ENCODE data around the gene PGP. TPM values are rescaled to one million over a fixed set of nuclear protein-coding genes. Genes with fewer than 3 reads are reported as not detected.

Gene PGP
- polyA plus RNA-seq, 3 donors from 2014 or later = 10.4 to 18.4 (median 17.7) TPM

DNA sequence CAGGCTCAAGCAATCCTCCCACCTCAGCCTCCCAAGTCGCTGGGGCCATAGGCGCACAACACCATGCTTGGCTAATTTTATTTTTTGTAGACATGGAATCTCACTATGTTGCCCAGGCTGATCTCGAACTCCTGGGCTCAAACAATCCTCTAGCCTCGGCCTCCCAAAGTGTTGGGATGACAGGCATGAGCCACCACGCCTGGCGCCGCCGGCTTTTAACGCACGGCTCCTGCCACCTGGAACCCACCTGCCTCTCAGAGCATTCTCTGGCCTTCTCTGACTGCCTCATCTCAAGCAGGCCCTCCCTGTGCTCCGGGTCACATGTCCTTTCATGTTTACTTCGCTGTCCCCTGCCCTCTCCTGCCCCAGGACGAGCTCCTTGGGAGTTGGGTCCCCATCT lies 28.6 kb downstream of the PGP start:
- Mint-ChIP-seq H3K27me3 (ENCODE audit: low read depth in 3 of 3) (peaks cover 0 to 1% (median 0%) of the 10 kb centered on the region in 3 donors), H3K27ac (no peak overlapping the region), H3K4me1 (peaks cover 0 to 4% of the 10 kb centered on the region in 2 donors), H3K36me3 (no peaks in the 10 kb centered on the region), H3K9me3 (no peaks in the 10 kb centered on the region), H3K4me3 (no peak overlapping the region)
- no peak for DNase-seq

DNA sequence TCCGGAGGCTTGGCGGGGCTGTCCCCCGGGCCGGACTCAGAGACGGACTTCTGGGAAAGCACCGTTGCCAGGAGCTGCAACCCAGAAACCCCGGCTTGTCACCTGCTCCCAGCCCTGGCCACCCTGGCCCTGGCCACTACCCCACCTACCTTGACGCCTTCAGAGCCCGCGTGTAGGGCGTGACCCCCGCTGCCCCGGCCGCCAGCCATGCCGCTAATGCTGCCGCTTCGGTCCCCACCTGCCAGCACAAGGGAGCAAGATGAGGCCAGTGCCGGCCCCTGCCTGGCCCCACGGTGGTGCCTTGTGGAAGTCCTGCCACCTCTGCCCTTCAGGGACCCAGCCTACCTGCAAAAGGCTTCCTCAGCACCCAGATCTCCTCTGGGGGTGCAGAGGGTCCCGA lies 29.7 kb downstream of the PGP start:
- Mint-ChIP-seq H3K9me3 (no peaks in the 10 kb centered on the region), H3K4me1 (peaks cover 0 to 4% of the 10 kb centered on the region in 2 donors), H3K4me3 (no peak overlapping the region), H3K36me3 (no peaks in the 10 kb centered on the region), H3K27ac (no peak overlapping the region), H3K27me3 (ENCODE audit: low read depth in 3 of 3) (peaks cover 0 to 1% (median 0%) of the 10 kb centered on the region in 3 donors)
- no peak for DNase-seq

DNA sequence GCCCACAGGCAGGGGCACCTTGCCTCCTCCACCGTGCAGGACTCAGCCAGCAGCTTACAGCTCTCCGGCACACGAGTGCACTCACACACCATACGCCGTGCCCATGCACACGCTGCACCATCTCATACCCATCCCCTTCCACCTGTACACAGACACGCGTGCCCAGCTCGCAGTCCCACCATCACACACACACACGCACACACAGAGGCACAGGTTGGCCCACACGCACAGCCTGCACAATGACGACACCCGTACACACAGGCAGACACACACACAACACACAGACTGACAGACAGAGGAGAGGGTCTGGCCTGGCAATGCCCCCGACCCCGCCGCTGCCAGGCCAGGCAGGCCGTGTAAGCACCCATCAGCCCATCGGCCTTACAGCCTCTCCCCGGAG lies 30.3 kb downstream of the PGP start:
- peaks cover 0 to 1% (median 0%) of the 10 kb centered on the region in 3 donors for H3K27me3 Mint-ChIP-seq (ENCODE audit: low read depth in 3 of 3)
- DNase-seq = no peak
- no peaks in the 10 kb centered on the region for H3K9me3 Mint-ChIP-seq
- H3K27ac Mint-ChIP-seq = no peak overlapping the region
- no peak overlapping the region for H3K4me3 Mint-ChIP-seq
- no peaks in the 10 kb centered on the region for H3K36me3 Mint-ChIP-seq
- peaks cover 0 to 4% of the 10 kb centered on the region in 2 donors for H3K4me1 Mint-ChIP-seq

GRCh38 chr16:2183671-2184070 lies 31.0 kb downstream of the PGP start:
- Mint-ChIP-seq H3K27ac (no peak overlapping the region), H3K36me3 (no peaks in the 10 kb centered on the region), H3K27me3 (ENCODE audit: low read depth in 3 of 3) (peaks cover 0 to 1% (median 0%) of the 10 kb centered on the region in 3 donors), H3K9me3 (no peaks in the 10 kb centered on the region), H3K4me1 (peaks cover 0 to 4% of the 10 kb centered on the region in 2 donors), H3K4me3 (no peak overlapping the region)
- DNase-seq = no peak

GRCh38 chr16:2181952-2182351 lies 32.7 kb downstream of the PGP start:
- Mint-ChIP-seq H3K27ac (no peak overlapping the region), H3K27me3 (ENCODE audit: low read depth in 3 of 3) (peaks cover 0 to 1% (median 0%) of the 10 kb centered on the region in 3 donors), H3K4me1 (peaks cover 0 to 4% of the 10 kb centered on the region in 2 donors), H3K4me3 (no peak overlapping the region), H3K36me3 (no peaks in the 10 kb centered on the region), H3K9me3 (no peaks in the 10 kb centered on the region)
- DNase-seq = no peak

DNA sequence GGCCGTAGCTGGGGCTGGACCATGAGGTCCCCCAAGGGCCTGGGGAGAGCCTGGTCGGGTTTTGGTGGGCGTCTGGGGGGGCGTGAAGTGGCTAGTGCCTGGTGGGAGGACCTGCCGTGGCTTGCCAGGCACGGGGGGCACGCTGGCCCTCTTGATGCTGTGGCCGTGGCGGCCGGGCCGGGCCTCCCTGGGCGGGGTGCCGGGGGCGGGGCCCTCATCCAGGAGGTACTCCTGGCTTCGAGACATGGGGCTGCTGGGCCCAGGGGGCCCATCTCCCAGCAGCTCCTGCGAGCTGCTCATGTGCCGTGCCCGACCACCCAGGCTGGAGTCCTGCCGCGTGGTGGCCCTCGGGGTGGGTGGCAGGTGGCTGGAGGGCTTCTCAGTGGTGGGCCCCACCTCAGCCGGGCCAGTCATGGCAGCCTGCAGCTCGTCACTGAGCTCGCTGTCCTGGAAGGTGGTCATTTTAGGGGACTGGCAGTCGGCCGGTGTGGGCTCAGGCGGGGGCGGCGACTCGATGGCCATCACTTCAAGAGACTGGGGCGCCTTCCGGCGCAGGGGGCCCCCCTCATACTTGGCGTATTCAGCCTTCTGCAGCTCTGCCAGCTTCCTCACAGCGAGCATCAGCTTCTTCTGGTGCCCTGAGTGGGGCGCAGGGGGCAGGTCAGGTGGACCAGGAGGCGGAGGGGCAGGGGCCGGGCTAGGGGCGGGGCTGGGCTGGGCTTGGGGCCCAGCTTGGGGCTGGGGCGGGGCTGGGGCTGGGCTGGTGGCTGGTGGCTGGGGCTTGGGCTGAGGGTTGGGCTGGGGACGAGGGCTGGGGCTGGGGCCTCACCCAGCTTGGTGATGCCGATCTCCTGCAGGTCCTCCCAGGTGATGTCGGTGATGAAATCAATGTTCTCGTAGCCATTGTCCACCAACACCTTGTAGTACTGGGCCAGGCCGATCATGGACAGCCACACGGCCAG lies 33.4 kb downstream of the PGP start:
- no peak overlapping the region for H3K4me3 Mint-ChIP-seq
- no peaks in the 10 kb centered on the region for H3K9me3 Mint-ChIP-seq
- H3K27me3 Mint-ChIP-seq (ENCODE audit: low read depth in 3 of 3) = peaks cover 0 to 1% (median 0%) of the 10 kb centered on the region in 3 donors
- no peak overlapping the region for H3K27ac Mint-ChIP-seq
- no peaks in the 10 kb centered on the region for H3K36me3 Mint-ChIP-seq
- DNase-seq = no peak
- H3K4me1 Mint-ChIP-seq = peaks cover 0 to 4% of the 10 kb centered on the region in 2 donors

DNA sequence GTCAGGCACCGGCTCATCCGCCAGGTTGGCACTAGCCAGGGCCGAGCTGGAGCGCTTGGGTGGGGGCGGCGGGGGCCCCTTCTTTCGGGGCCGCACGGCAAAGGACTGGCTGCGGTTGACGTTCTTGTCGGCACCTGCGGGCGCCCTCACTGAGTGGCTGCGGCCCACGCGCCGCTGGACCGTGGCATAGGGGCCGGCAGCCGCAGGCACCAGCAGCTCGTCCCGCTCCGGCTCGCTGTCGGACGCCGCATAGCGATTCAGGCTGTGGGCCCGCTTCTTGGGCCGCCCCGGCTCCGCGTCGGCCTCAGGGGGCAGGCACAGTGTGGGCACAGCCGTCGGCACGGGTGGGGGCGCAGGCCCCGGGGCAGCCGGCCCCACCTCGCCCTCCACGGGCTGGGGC lies 34.2 kb downstream of the PGP start:
- Mint-ChIP-seq H3K27me3 (ENCODE audit: low read depth in 3 of 3) (peaks cover 0 to 1% (median 0%) of the 10 kb centered on the region in 3 donors), H3K4me3 (no peak overlapping the region), H3K36me3 (no peaks in the 10 kb centered on the region), H3K4me1 (peaks cover 0 to 4% of the 10 kb centered on the region in 2 donors), H3K9me3 (no peaks in the 10 kb centered on the region), H3K27ac (no peak overlapping the region)
- DNase-seq = no peak

GRCh38 chr16:2179576-2179975 lies 35.1 kb downstream of the PGP start:
- Mint-ChIP-seq H3K27ac (no peak overlapping the region), H3K4me3 (no peak overlapping the region)

DNA sequence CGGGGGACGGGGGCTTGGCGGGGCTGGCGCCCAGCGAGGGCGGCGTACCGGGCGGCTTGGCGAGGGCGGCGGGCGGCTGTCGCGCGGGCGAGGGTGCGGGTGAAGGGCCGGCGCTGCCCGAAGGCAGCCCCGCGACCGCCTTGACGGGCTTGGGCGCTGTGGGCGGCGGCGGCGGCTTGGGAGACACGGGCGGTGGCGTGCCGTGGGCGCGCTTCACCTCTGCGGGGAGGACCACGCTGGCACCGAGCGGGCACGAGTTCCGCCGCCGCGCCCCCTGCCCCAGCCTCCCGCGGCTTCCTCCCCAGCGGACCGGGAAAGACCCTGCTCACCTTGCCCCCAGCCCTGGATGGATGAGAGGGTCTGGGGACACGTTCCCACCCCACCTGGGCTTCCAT lies 35.5 kb downstream of the PGP start:
- Mint-ChIP-seq H3K36me3 (no peaks in the 10 kb centered on the region), H3K27ac (no peak overlapping the region), H3K27me3 (ENCODE audit: low read depth in 3 of 3) (peaks cover 0 to 1% (median 0%) of the 10 kb centered on the region in 3 donors), H3K4me3 (no peak overlapping the region), H3K9me3 (no peaks in the 10 kb centered on the region), H3K4me1 (peaks cover 0 to 4% of the 10 kb centered on the region in 2 donors)
- no peak for DNase-seq

More at GRCh38 chr16:2179576-2179975, 35.1 kb downstream of the PGP start:
- DNase-seq = no peak
- Mint-ChIP-seq H3K27me3 (ENCODE audit: low read depth in 3 of 3) (peaks cover 0 to 1% (median 0%) of the 10 kb centered on the region in 3 donors), H3K36me3 (no peaks in the 10 kb centered on the region), H3K9me3 (no peaks in the 10 kb centered on the region), H3K4me1 (peaks cover 0 to 4% of the 10 kb centered on the region in 2 donors)

- Mint-ChIP-seq H3K4me1 (peaks cover 0 to 4% of the 10 kb centered on the region in 2 donors), H3K36me3 (no peaks in the 10 kb centered on the region), H3K4me3 (no peak overlapping the region), H3K9me3 (no peaks in the 10 kb centered on the region), H3K27me3 (ENCODE audit: low read depth in 3 of 3) (peaks cover 0 to 1% (median 0%) of the 10 kb centered on the region in 3 donors), H3K27ac (no peak overlapping the region)
- DNase-seq = peak; percentile 35 to 58 (median 40)
Observed at GRCh38 chr16:2178321-2179106, 36.1 kb downstream of the PGP start.

GRCh38 chr16:2177561-2177960 lies 37.1 kb downstream of the PGP start:
- Mint-ChIP-seq H3K36me3 (no peaks in the 10 kb centered on the region), H3K4me1 (peaks cover 0 to 4% of the 10 kb centered on the region in 2 donors), H3K4me3 (no peak overlapping the region), H3K27ac (no peak overlapping the region), H3K9me3 (no peaks in the 10 kb centered on the region), H3K27me3 (ENCODE audit: low read depth in 3 of 3) (no peaks in the 10 kb centered on the region)
- DNase-seq = no peak

DNA sequence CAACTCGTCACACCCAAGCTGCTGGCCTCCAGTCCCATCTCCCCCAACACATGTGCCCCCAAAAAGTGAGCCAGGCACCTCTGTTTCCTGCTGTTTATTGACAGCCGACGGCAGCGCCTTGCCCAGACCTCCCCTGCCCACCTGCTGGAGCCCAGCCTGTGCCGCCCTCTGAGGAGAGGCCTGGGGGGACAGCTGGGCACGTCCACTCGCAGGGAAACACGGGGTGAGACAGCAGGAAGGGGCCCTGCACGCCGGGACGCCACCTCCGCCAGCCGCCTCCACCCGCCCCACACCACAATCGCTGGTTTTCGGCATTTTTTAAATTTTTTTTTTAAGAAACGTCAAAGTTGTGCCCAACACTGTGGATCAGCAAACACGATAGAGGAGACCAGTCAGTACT lies 37.5 kb downstream of the PGP start:
- no peaks in the 10 kb centered on the region for H3K36me3 Mint-ChIP-seq
- peaks cover 0 to 1% of the 10 kb centered on the region in 2 donors for H3K4me1 Mint-ChIP-seq
- H3K9me3 Mint-ChIP-seq = no peaks in the 10 kb centered on the region
- no peak overlapping the region for H3K27ac Mint-ChIP-seq
- no peak for DNase-seq
- H3K4me3 Mint-ChIP-seq = no peak overlapping the region
- H3K27me3 Mint-ChIP-seq (ENCODE audit: low read depth in 3 of 3) = no peaks in the 10 kb centered on the region

DNA sequence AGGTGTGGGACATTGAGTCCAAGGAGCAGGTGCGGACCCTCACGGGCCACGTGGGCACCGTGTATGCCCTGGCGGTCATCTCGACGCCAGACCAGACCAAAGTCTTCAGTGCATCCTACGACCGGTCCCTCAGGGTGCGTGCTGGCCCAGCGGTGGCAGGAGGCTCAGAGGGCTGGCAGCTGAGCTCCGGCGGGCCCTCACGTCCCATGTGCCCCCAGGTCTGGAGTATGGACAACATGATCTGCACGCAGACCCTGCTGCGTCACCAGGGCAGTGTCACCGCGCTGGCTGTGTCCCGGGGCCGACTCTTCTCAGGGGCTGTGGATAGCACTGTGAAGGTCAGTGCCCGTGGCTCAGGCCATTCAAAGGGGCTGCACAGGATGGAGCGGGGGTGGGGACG lies 38.6 kb downstream of the PGP start:
- Mint-ChIP-seq H3K4me1 (no peaks in the 10 kb centered on the region), H3K9me3 (no peaks in the 10 kb centered on the region), H3K27ac (no peak overlapping the region), H3K4me3 (no peak overlapping the region), H3K36me3 (no peaks in the 10 kb centered on the region), H3K27me3 (ENCODE audit: low read depth in 3 of 3) (no peaks in the 10 kb centered on the region)
- no peak for DNase-seq

- no peak for DNase-seq
- no peaks in the 10 kb centered on the region for H3K4me1 Mint-ChIP-seq
- H3K27me3 Mint-ChIP-seq (ENCODE audit: low read depth in 3 of 3) = no peaks in the 10 kb centered on the region
- H3K27ac Mint-ChIP-seq = no peak overlapping the region
- H3K36me3 Mint-ChIP-seq = no peaks in the 10 kb centered on the region
- H3K9me3 Mint-ChIP-seq = no peaks in the 10 kb centered on the region
- H3K4me3 Mint-ChIP-seq = no peak overlapping the region
Observed at GRCh38 chr16:2175454-2175853, 39.2 kb downstream of the PGP start.
